Kidney epithelial cell (primary cell): ENCODE data around the gene OCSTAMP. TPM values are rescaled to one million over a fixed set of nuclear protein-coding genes. Genes with fewer than 3 reads are reported as not detected.

Experiments used
- DNase-seq: peaks from one replicate; pipeline ENCODE4 v3.0.0-alpha.2; 2010; ENCODE audit warnings: low read depth
- H3K27me3 ChIP-seq: 2 replicates; pipeline ENCODE4 v1.6.0; 2011; ENCODE audit warnings: low read length; ENCODE audit not compliant: control insufficient read depth, insufficient read depth
- H3K36me3 ChIP-seq: 2 replicates; pipeline ENCODE4 v1.5.1; 2011; ENCODE audit warnings: low read length; ENCODE audit not compliant: control insufficient read depth, insufficient read depth
- H3K4me3 ChIP-seq: 2 replicates; pipeline ENCODE4 v1.5.1; 2011; ENCODE audit warnings: low read depth, mild to moderate bottlenecking, control low read depth, low read length
- total RNA-seq: library from RNA; depleted of rRNA; stranded (reverse); fragments of >200 nt; gene quantifications from 2 replicates; pipeline ENCODE4 v1.2.3, GENCODE V29; 2015
- TF ChIP-seq, protein P1 (sequence below): IDR thresholded peaks from 2 replicates; pipeline ENCODE4 v1.5.1; 2011; ENCODE audit warnings: mild to moderate bottlenecking, moderate library complexity, low read length, control low read depth, inconsistent platforms; ENCODE audit not compliant: insufficient read depth, poor library complexity, severe bottlenecking

The OCSTAMP gene
- total RNA-seq, 1 donor from 2014 or later: not detected

GRCh38 chr20:46519471-46520068, 30.9 kb downstream of the OCSTAMP start:
- Histone ChIP-seq H3K4me3 (no peak overlapping the region), H3K36me3 (no peaks in the 10 kb centered on the region), H3K27me3 (no peaks in the 10 kb centered on the region)
- no peak for DNase-seq
- TF ChIP-seq, protein P1, sequence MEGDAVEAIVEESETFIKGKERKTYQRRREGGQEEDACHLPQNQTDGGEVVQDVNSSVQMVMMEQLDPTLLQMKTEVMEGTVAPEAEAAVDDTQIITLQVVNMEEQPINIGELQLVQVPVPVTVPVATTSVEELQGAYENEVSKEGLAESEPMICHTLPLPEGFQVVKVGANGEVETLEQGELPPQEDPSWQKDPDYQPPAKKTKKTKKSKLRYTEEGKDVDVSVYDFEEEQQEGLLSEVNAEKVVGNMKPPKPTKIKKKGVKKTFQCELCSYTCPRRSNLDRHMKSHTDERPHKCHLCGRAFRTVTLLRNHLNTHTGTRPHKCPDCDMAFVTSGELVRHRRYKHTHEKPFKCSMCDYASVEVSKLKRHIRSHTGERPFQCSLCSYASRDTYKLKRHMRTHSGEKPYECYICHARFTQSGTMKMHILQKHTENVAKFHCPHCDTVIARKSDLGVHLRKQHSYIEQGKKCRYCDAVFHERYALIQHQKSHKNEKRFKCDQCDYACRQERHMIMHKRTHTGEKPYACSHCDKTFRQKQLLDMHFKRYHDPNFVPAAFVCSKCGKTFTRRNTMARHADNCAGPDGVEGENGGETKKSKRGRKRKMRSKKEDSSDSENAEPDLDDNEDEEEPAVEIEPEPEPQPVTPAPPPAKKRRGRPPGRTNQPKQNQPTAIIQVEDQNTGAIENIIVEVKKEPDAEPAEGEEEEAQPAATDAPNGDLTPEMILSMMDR: no peak

GRCh38 chr20:46512943-46513844, 37.3 kb downstream of the OCSTAMP start, which contains the start of gene ZNF334:
ZNF334 (minus strand) TSS chr20:46513559; CDS start chr20:46512102, 1,457 bp downstream.
- H3K27me3 ChIP-seq: no peaks in the 10 kb centered on the region
- peak within 1 kb of the TSS; percentile 63 for H3K4me3 ChIP-seq
- no peak for DNase-seq
- TF ChIP-seq, protein P1: no peak
- H3K36me3 ChIP-seq: no peaks in the 10 kb centered on the region

GRCh38 chr20:46509523-46509922, 40.9 kb downstream of the OCSTAMP start:
- Histone ChIP-seq H3K4me3 (no peak overlapping the region), H3K36me3 (no peaks in the 10 kb centered on the region), H3K27me3 (no peaks in the 10 kb centered on the region)
- TF ChIP-seq, protein P1: no peak
- no peak for DNase-seq

- DNase-seq: no peak
- no peaks in the 10 kb centered on the region for H3K36me3 ChIP-seq
- no peak overlapping the region for H3K4me3 ChIP-seq
- TF ChIP-seq, protein P1: no peak
- no peaks in the 10 kb centered on the region for H3K27me3 ChIP-seq
Observed at GRCh38 chr20:46507760-46508407, 42.6 kb downstream of the OCSTAMP start.

GRCh38 chr20:46505506-46505905, 44.9 kb downstream of the OCSTAMP start:
- DNase-seq: no peak
- no peaks in the 10 kb centered on the region for H3K36me3 ChIP-seq
- H3K4me3 ChIP-seq: no peak overlapping the region
- no peaks in the 10 kb centered on the region for H3K27me3 ChIP-seq
- TF ChIP-seq, protein P1: no peak
